Measurements from ENCODE around the gene P2RX5.

DNA sequence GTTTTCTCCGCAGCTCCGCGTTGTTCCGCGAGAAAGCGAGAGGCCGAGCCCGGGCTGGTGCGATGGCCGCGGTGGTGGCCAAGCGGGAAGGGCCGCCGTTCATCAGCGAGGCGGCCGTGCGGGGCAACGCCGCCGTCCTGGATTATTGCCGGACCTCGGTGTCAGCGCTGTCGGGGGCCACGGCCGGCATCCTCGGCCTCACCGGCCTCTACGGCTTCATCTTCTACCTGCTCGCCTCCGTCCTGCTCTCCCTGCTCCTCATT lies 26.9 kb downstream of the P2RX5 start:
- TF ChIP-seq, protein P1, sequence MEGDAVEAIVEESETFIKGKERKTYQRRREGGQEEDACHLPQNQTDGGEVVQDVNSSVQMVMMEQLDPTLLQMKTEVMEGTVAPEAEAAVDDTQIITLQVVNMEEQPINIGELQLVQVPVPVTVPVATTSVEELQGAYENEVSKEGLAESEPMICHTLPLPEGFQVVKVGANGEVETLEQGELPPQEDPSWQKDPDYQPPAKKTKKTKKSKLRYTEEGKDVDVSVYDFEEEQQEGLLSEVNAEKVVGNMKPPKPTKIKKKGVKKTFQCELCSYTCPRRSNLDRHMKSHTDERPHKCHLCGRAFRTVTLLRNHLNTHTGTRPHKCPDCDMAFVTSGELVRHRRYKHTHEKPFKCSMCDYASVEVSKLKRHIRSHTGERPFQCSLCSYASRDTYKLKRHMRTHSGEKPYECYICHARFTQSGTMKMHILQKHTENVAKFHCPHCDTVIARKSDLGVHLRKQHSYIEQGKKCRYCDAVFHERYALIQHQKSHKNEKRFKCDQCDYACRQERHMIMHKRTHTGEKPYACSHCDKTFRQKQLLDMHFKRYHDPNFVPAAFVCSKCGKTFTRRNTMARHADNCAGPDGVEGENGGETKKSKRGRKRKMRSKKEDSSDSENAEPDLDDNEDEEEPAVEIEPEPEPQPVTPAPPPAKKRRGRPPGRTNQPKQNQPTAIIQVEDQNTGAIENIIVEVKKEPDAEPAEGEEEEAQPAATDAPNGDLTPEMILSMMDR (IDR thresholded peaks at IDR 0.05): no peak
- TF ChIP-seq POLR2A (IDR thresholded peaks at IDR 0.05): no peak

Measured in adrenal gland (tissue), 5 donors.